GM23338 (cell line): Measurements from ENCODE around the gene BBX. TPM values are rescaled to one million over a fixed set of nuclear protein-coding genes. Genes with fewer than 3 reads are reported as not detected.
A peak's percentile ranks its signal among the peaks of the same experiment; 100 is the strongest.

Experiments
- ATAC-seq: fragments of 200-7000 bp; cut with Tn5 transposase; 3 replicates; pipeline ENCODE4 v1.9.1; 2020
- DNase-seq: peaks from one replicate; pipeline ENCODE4 v3.0.0-alpha.2; 2015; ENCODE audit warnings: low spot score
- H2AFZ ChIP-seq: fragments of 200-600 bp; sonication (generic); 2 replicates; pipeline ENCODE4 v1.8.0; 2016; ENCODE audit warnings: antibody characterized with exemption, mild to moderate bottlenecking, moderate library complexity
- H3F3A ChIP-seq: fragments of 200-600 bp; sonication (generic); replicated peaks from 2 replicates; pipeline ENCODE4 v1.8.0; 2017; ENCODE audit warnings: antibody characterized with exemption, mixed run types, low read depth
- H3K27ac ChIP-seq: fragments of 200-600 bp; sonication (generic); 2 replicates; pipeline ENCODE4 v1.6.1; 2016; ENCODE audit warnings: low read depth
- H3K27me3 ChIP-seq: fragments of 200-600 bp; sonication (generic); 2 replicates; pipeline ENCODE4 v1.8.0; 2016; ENCODE audit warnings: mild to moderate bottlenecking, mixed run types, moderate library complexity; ENCODE audit not compliant: insufficient read depth
- H3K36me3 ChIP-seq: fragments of 200-600 bp; sonication (generic); 2 replicates; pipeline ENCODE4 v1.8.0; 2016; ENCODE audit warnings: mild to moderate bottlenecking; ENCODE audit not compliant: insufficient read depth
- H3K4me1 ChIP-seq: fragments of 200-600 bp; sonication (generic); 2 replicates; pipeline ENCODE4 v1.8.0; 2016; ENCODE audit warnings: mild to moderate bottlenecking, moderate library complexity; ENCODE audit not compliant: insufficient read depth
- H3K4me2 ChIP-seq: fragments of 200-600 bp; sonication (generic); 2 replicates; pipeline ENCODE4 v1.7.1; 2017; ENCODE audit warnings: mixed run types
- H3K4me3 ChIP-seq: fragments of 200-600 bp; sonication (generic); 2 replicates; pipeline ENCODE4 v1.6.1; 2016; ENCODE audit warnings: mixed run types
- H3K79me2 ChIP-seq: fragments of 200-600 bp; sonication (generic); replicated peaks from 2 replicates; pipeline ENCODE4 v1.8.0; 2017; ENCODE audit warnings: mild to moderate bottlenecking; ENCODE audit not compliant: insufficient read depth
- H3K9me2 ChIP-seq: fragments of 200-600 bp; sonication (generic); 2 replicates; pipeline ENCODE4 v1.8.0; 2017; ENCODE audit not compliant: insufficient read depth
- H4K20me1 ChIP-seq: fragments of 200-600 bp; sonication (generic); replicated peaks from 2 replicates; pipeline ENCODE4 v1.8.0; 2017; ENCODE audit warnings: mild to moderate bottlenecking; ENCODE audit not compliant: insufficient read depth
- H3K27ac Mint-ChIP-seq: 2 replicates; pipeline ENCODE4 v1.8.0; 2020; ENCODE audit warnings: inconsistent platforms, mild to moderate bottlenecking, moderate library complexity, mixed read lengths
- H3K27me3 Mint-ChIP-seq: 3 replicates; pipeline ENCODE4 v1.8.0; 2022; ENCODE audit warnings: low read depth, mild to moderate bottlenecking, moderate library complexity, mixed read lengths, inconsistent platforms; ENCODE audit not compliant: insufficient read depth, poor library complexity
- H3K36me3 Mint-ChIP-seq: 3 replicates; pipeline ENCODE4 v1.8.0; 2021; ENCODE audit warnings: low read depth, mild to moderate bottlenecking, inconsistent platforms, moderate library complexity, mixed read lengths
- H3K4me1 Mint-ChIP-seq: 3 replicates; pipeline ENCODE4 v1.8.0; 2020; ENCODE audit warnings: mild to moderate bottlenecking, inconsistent platforms, mixed read lengths
- H3K4me3 Mint-ChIP-seq: 3 replicates; pipeline ENCODE4 v1.8.0; 2021; ENCODE audit warnings: moderate library complexity, mild to moderate bottlenecking, inconsistent platforms, mixed read lengths
- H3K9me3 Mint-ChIP-seq: 3 replicates; pipeline ENCODE4 v1.8.0; 2020; ENCODE audit warnings: moderate library complexity, mild to moderate bottlenecking, inconsistent platforms, mixed read lengths
- EZH2phosphoT487 ChIP-seq: fragments of 200-600 bp; sonication (generic); IDR thresholded peaks from one replicate; pipeline ENCODE4 v1.8.1; 2018; ENCODE audit warnings: antibody characterized with exemption; ENCODE audit not compliant: unreplicated experiment
- JUNB ChIP-seq: IDR thresholded peaks from one replicate; pipeline ENCODE4 v1.6.1; 2016; ENCODE audit warnings: antibody characterized with exemption; ENCODE audit not compliant: unreplicated experiment
- POLR2AphosphoS5 ChIP-seq: IDR thresholded peaks from 2 replicates; pipeline ENCODE4 v1.6.1; 2016; ENCODE audit warnings: antibody characterized with exemption, low read depth
- ZNF114 ChIP-seq: fragments of 250-450 bp; sonication (Bioruptor Pico); IDR thresholded peaks from 2 replicates; pipeline ENCODE4 v1.5.0; 2020; ENCODE audit warnings: mild to moderate bottlenecking, moderate library complexity
- polyA plus RNA-seq: library from polyadenylated mRNA; unstranded; fragments of >200 nt; fragmentation: Nextera tagmentation; extraction: Ambion mirVana; gene quantifications from 2 replicates; pipeline ENCODE4 v1.2.1, GENCODE V29; 2016
- total RNA-seq: library from RNA; depleted of rRNA; stranded (reverse); fragments of >200 nt; shearing (Covaris generic); gene quantifications from 2 replicates; pipeline ENCODE4 v1.2.3, GENCODE V29; 2014
- TF ChIP-seq, protein P1 (sequence below): fragments of 250-450 bp; sonication (Bioruptor Pico); IDR thresholded peaks from 2 replicates; pipeline ENCODE4 v1.5.0; 2020; ENCODE audit warnings: mild to moderate bottlenecking, moderate library complexity
- TF ChIP-seq, protein P2 (sequence below): IDR thresholded peaks from 2 replicates; pipeline ENCODE4 v1.6.1; 2016; ENCODE audit warnings: antibody characterized with exemption

Gene BBX
- total and polyA plus RNA-seq, 2 experiments from 2014 or later: 35.2 to 44.1 TPM

DNA sequence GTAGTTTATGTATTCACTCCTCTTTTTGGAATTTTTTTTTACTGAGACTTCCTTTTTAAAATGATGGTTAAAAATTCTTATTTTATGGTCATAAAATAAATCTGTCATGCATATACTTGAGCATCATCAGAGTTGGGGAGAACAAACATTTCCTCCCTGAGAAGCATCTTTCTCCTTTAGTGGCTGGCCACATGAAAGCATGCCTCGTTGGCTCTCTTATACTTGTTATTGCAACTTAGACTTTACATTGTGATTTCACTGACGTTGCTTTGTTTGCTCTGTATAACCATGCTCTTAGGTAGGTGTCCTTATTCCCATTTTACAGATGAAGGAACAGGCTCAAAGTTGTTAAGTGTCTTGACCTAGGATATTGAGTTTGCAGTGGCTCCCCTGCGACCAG is 18.1 kb downstream of the BBX start (continued):
- TF ChIP-seq, protein P1, sequence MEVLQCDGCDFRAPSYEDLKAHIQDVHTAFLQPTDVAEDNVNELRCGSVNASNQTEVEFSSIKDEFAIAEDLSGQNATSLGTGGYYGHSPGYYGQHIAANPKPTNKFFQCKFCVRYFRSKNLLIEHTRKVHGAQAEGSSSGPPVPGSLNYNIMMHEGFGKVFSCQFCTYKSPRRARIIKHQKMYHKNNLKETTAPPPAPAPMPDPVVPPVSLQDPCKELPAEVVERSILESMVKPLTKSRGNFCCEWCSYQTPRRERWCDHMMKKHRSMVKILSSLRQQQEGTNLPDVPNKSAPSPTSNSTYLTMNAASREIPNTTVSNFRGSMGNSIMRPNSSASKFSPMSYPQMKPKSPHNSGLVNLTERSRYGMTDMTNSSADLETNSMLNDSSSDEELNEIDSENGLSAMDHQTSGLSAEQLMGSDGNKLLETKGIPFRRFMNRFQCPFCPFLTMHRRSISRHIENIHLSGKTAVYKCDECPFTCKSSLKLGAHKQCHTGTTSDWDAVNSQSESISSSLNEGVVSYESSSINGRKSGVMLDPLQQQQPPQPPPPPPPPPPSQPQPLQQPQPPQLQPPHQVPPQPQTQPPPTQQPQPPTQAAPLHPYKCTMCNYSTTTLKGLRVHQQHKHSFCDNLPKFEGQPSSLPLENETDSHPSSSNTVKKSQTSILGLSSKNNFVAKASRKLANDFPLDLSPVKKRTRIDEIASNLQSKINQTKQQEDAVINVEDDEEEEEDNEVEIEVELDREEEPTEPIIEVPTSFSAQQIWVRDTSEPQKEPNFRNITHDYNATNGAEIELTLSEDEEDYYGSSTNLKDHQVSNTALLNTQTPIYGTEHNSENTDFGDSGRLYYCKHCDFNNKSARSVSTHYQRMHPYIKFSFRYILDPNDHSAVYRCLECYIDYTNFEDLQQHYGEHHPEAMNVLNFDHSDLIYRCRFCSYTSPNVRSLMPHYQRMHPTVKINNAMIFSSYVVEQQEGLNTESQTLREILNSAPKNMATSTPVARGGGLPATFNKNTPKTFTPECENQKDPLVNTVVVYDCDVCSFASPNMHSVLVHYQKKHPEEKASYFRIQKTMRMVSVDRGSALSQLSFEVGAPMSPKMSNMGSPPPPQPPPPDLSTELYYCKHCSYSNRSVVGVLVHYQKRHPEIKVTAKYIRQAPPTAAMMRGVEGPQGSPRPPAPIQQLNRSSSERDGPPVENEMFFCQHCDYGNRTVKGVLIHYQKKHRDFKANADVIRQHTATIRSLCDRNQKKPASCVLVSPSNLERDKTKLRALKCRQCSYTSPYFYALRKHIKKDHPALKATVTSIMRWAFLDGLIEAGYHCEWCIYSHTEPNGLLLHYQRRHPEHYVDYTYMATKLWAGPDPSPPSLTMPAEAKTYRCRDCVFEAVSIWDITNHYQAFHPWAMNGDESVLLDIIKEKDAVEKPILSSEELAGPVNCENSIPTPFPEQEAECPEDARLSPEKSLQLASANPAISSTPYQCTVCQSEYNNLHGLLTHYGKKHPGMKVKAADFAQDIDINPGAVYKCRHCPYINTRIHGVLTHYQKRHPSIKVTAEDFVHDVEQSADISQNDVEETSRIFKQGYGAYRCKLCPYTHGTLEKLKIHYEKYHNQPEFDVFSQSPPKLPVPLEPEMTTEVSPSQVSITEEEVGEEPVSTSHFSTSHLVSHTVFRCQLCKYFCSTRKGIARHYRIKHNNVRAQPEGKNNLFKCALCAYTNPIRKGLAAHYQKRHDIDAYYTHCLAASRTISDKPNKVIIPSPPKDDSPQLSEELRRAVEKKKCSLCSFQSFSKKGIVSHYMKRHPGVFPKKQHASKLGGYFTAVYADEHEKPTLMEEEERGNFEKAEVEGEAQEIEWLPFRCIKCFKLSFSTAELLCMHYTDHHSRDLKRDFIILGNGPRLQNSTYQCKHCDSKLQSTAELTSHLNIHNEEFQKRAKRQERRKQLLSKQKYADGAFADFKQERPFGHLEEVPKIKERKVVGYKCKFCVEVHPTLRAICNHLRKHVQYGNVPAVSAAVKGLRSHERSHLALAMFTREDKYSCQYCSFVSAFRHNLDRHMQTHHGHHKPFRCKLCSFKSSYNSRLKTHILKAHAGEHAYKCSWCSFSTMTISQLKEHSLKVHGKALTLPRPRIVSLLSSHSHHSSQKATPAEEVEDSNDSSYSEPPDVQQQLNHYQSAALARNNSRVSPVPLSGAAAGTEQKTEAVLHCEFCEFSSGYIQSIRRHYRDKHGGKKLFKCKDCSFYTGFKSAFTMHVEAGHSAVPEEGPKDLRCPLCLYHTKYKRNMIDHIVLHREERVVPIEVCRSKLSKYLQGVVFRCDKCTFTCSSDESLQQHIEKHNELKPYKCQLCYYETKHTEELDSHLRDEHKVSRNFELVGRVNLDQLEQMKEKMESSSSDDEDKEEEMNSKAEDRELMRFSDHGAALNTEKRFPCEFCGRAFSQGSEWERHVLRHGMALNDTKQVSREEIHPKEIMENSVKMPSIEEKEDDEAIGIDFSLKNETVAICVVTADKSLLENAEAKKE: no peak

DNA sequence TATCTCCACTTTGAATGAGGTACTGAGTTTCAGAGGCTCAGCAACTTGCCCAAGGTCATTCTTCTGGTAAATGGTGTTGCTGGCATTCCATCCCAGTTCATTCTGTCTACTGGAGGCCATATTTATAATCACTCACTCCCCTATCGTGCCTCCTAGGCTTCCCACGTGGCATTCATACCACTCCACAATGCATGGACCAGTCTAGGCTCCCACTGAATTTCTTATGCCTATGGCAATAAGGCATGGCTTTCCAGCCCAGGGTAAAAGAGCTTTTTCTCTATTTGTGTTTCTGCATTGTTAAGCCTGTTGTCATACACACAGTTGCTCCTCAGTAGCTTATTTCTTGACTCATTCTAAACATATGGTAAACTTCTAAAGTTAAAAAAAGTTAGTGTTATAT is 19.9 kb downstream of the BBX start:
- H3K36me3 ChIP-seq: no peaks in the 10 kb centered on the region
- no peak for DNase-seq
- no peak overlapping the region for H2AFZ ChIP-seq
- H3F3A ChIP-seq: no peaks in the 10 kb centered on the region
- no peaks in the 10 kb centered on the region for H3K4me1 ChIP-seq
- H3K79me2 ChIP-seq: peaks cover 16% of the 10 kb centered on the region
- no peaks in the 10 kb centered on the region for H3K27me3 Mint-ChIP-seq
- H4K20me1 ChIP-seq: no peaks in the 10 kb centered on the region
- H3K4me3 ChIP-seq: no peak overlapping the region
- ATAC-seq: no peak; the same call in 2 of the 3 replicates
- peak overlapping the region; percentile 67; the same call in 1 of the 2 replicates for H3K27ac Mint-ChIP-seq
- no peaks in the 10 kb centered on the region for H3K9me2 ChIP-seq
- H3K4me3 Mint-ChIP-seq: no peak overlapping the region
- H3K4me1 Mint-ChIP-seq: peaks cover 14% of the 10 kb centered on the region; the same call in 2 of the 3 replicates
- H3K9me3 Mint-ChIP-seq: no peaks in the 10 kb centered on the region
- H3K27ac ChIP-seq: no peak overlapping the region
- H3K27me3 ChIP-seq: no peaks in the 10 kb centered on the region
- H3K36me3 Mint-ChIP-seq: no peaks in the 10 kb centered on the region
- H3K4me2 ChIP-seq: no peak overlapping the region
- TF ChIP-seq JUNB (no peak), EZH2phosphoT487 (no peak), POLR2AphosphoS5 (no peak), ZNF114 (CRISPR knock-in tag) (no peak)
- TF ChIP-seq, protein P1: no peak
- TF ChIP-seq, protein P2, sequence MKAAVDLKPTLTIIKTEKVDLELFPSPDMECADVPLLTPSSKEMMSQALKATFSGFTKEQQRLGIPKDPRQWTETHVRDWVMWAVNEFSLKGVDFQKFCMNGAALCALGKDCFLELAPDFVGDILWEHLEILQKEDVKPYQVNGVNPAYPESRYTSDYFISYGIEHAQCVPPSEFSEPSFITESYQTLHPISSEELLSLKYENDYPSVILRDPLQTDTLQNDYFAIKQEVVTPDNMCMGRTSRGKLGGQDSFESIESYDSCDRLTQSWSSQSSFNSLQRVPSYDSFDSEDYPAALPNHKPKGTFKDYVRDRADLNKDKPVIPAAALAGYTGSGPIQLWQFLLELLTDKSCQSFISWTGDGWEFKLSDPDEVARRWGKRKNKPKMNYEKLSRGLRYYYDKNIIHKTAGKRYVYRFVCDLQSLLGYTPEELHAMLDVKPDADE: no peak
